A172 (cell line): ENCODE measurements around the gene FGD4. TPM values are rescaled to one million over a fixed set of nuclear protein-coding genes. Genes with fewer than 3 reads are reported as not detected.
"Not testable (repeated sequence)": the region's sequence is repeated elsewhere in the genome, so short reads cannot be mapped to it uniquely, and the experiment has no call there.

Experiments used
- DNase-seq: peaks from one replicate; pipeline ENCODE4 v3.0.0-alpha.2; 2015; ENCODE audit warnings: low spot score
- total RNA-seq: library from RNA; depleted of rRNA; stranded (reverse); fragments of >200 nt; shearing (Covaris generic); gene quantifications from 2 replicates; pipeline ENCODE4 v1.2.3, GENCODE V29; 2014

Gene FGD4
- total RNA-seq, 1 experiment from 2014 or later, result 0.69 TPM

GRCh38 chr12:32560520-32560919, 161.2 kb downstream of the FGD4 start:
- DNase-seq, result no peak

DNA sequence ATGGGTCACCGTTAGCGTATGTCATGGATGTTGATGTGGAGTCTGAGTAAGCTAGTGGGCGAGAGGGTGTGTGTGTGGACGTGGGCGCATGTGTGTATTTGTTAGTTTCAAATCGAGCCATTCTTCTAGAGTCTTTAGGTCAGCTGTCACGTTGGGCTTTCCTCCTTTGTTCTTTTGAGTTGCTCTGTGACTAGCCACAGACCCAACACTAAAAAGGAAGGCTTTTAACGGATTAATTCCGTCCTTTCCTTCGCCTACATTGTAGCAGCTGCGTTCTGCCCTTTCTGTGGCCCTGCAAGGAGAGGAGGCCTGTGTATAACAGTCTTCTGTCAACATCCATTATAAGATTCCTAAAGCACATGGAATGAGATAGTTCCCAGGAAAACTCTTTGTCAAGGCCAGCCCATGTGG, 162.6 kb downstream of the FGD4 start:
- DNase-seq, result no peak

GRCh38 chr12:32562413-32562812, 163.1 kb downstream of the FGD4 start:
- DNase-seq, result not testable (repeated sequence)

GRCh38 chr12:32566663-32567295, 167.4 kb downstream of the FGD4 start:
- no peak for DNase-seq

- no peak for DNase-seq
Measured at GRCh38 chr12:32567296-32567674, 167.9 kb downstream of the FGD4 start.

DNA sequence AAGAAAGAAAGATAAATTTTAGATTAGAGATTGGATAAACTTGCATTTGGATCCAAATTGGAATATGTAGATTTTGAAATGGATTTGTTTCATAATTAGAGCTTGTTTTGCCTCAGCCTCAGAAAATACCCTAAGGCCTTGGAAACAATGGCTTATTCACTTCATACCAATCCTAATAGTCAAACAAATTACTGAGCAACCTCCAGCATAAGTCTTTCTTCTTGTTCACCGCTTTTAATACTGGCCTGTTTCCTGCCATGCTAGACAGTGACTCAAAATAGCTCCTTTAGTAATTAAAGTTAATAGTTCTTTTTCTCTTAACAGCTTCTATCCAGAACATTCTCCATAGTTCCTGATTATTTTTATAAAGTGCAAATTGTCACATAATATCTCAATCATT, 168.9 kb downstream of the FGD4 start:
- DNase-seq, result peak; percentile 51

GRCh38 chr12:32569259-32569658, 169.9 kb downstream of the FGD4 start:
- DNase-seq, result no peak

DNA sequence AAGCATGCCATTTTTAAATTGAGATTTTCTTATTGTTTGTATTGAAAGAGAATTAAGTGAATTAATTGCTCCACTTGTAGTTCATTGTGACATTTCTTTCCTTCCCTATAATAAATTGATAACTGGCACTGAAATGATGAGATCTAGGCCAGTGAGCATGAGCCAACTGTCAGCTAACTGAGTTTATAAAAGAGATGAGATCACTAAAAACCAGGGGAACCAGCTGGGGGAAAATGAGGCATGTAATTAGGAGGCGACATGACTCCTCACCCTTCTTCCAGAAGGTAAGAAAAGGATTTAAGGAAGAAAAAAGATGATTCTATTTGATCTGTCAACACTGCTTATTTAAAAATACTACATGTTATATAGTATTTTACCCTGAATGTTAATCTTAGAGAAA, 175.2 kb downstream of the FGD4 start:
- no peak for DNase-seq

DNA sequence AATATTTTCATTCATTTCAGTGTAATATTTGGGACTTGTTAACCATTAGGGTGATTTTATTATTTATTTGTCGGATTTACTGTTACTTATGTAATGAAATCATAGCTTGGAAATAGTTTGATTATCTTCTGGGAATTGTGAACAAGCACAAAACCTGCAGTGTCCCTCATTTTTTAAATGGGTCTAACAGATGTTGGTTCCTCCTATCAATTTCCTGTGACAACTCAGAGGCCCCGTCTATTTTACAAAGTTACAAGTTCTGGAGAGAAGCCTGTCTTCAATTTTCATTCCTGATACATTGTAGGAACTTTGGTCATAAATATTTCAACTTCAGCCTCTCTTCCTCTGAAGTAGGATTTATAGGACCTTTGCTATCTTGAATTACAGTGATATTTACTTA, 178.0 kb downstream of the FGD4 start:
- DNase-seq, result no peak

- no peak for DNase-seq
Measured at GRCh38 chr12:32583534-32583933, 184.2 kb downstream of the FGD4 start.

- no peak for DNase-seq
Measured at GRCh38 chr12:32585680-32586079, 186.3 kb downstream of the FGD4 start.

- DNase-seq, result peak; percentile 47
Measured at GRCh38 chr12:32586390-32586789, 187.0 kb downstream of the FGD4 start.

GRCh38 chr12:32587581-32588495, 188.5 kb downstream of the FGD4 start:
- no peak for DNase-seq

DNA sequence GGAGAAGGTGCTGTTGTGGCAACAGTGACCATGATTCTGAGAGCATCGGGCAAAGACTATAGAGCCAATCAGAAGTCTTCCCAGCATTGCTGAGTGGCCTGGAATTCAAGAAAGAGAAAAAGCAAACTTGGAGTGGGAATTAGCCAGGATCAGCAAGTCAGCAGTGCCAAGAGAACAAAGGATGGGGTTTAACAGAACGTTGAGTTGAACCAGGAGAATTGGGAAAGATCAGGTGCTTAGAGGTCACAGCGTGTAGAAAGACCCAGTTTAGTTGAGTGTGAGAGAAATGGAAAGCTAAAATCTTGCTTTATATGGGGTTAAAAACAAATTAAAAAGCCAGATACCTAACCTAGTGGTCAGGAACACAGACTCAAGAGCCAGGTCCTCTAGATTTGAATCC, 189.2 kb downstream of the FGD4 start:
- no peak for DNase-seq

DNA sequence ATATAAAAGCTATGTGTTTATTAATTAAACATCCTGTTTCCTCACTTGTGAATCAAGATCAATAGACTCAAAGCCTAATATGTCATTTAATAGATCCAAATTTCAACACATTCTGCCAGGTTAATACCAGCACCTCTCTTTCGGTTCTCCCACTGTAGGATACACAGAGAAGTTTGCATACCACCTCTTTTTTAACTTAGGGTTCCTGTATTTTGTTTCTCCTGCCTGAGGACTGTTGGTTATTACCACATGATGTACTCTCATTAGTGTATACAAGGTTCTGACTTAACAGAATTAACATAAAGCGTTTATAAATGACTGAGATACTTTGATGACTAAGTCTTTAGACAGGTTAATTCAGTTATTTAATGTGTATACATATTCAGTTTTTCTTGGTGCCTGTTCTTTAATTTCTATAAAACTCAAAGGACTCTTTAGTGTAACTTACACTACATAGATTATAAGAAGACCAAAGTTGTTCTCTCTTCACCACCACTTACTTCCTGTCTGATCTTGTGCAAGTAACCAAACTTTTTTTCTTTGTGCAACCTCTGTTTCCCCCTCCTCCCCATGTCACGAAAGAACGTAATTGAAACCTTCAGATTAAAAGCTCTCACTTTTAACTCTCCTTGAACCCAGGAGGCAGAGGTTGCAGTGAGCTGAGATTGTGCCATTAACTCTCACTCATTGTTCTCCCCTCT, 190.0 kb downstream of the FGD4 start:
- DNase-seq, result no peak

DNA sequence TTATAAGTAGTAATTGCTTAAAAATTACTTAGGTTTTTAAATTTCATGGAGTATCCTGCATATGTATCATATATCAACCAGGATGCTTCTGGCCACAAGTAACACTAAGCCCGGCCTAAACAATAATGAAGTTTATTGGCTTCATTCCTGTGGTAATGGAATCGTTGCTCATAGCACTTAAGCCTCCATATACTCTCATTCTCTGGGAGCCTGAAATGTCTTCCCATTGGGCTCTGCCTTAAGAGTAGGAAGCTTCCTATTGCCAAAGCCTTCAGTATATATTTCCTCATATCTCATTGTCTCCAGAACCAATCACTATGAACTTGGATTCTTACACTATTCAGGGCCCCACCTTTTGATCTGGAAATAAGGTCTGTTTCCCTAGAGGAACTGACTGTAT, 195.9 kb downstream of the FGD4 start:
- DNase-seq, result peak; percentile 13

GRCh38 chr12:32596030-32596429, 196.7 kb downstream of the FGD4 start:
- DNase-seq, result no peak

DNA sequence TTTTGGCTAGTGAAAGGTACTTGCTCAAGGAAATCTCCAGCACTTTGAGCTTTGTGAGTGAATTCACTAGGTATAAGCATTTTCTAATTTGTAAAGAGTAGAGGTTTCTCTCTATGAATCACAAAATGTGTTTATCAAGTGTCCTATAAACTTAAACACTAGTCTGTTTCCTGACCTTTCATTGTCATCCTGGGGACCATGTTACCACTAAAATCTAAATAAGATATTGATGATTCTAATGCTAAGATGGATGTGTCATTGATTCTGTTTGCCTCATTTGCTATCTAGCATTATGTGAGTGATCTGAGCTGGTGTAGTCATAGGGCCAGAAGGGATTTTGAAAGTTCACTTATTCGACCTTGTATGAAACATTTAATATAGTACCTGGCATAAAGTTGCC, 199.3 kb downstream of the FGD4 start:
- no peak for DNase-seq

- DNase-seq, result no peak
Measured at GRCh38 chr12:32600681-32601080, 201.3 kb downstream of the FGD4 start.

DNA sequence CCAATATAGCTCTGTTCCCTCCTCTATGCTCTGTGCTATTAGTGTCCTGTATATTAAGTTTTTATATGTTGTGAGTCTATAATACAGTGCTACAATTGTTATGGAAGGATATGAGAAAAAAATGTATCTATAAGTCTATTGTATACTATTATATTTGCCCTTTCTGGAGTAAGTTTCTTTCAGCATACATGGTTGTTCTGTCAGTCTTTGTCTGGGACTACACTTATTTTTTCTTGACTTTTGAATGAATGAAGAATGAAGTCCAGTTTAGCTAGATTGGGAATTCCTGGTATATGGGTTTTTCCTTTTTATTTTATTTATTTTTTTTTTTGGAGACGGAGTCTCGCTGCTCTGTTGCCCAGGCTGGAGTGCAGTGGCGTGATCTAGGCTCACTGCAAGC, 203.7 kb downstream of the FGD4 start:
- no peak for DNase-seq

DNA sequence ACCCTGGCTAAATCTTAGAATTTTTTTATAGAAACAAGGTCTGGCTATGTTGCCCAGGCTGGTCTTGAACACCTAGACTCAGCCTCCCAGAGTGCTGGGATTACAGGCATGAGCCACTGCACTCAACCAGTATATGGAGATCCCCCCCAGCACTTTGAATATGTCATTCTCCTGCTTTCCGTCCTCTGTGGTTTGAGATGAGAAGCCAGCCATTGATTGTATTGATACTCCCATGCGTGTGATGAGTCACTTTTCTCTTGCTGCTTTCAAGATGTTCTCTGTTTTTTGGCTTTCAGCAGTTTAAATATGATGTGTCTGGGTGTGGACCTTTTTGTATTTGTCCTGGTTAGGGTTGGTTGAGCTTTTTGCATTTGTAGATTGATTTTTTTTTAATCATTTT, 204.5 kb downstream of the FGD4 start:
- DNase-seq, result no peak

- no peak for DNase-seq
Measured at GRCh38 chr12:32604565-32604964, 205.2 kb downstream of the FGD4 start.
